D341Med (cell line): Measurements from ENCODE around the gene FAAP20.

Experiments
- DNase-seq: peaks from one replicate; pipeline ENCODE4 v3.0.0; 2012; ENCODE audit warnings: low spot score

FAAP20 gene, protein sequence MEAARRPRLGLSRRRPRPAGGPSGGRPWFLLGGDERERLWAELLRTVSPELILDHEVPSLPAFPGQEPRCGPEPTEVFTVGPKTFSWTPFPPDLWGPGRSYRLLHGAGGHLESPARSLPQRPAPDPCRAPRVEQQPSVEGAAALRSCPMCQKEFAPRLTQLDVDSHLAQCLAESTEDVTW

GRCh38 chr1:2194319-2194897 is at the start of gene FAAP20:
Gene FAAP20, minus strand, starts transcription at chr1:2194772. Its CDS starts 23 bp downstream, at chr1:2194749.
- peak; percentile 90 for DNase-seq

GRCh38 chr1:2242814-2243725 is 48.5 kb upstream of the FAAP20 start:
- no peak for DNase-seq

GRCh38 chr1:2241820-2242219 is 47.2 kb upstream of the FAAP20 start:
- DNase-seq: no peak

GRCh38 chr1:2240270-2241156 is 45.9 kb upstream of the FAAP20 start:
- no peak for DNase-seq

GRCh38 chr1:2239384-2239985 is 44.9 kb upstream of the FAAP20 start:
- no peak for DNase-seq

DNA sequence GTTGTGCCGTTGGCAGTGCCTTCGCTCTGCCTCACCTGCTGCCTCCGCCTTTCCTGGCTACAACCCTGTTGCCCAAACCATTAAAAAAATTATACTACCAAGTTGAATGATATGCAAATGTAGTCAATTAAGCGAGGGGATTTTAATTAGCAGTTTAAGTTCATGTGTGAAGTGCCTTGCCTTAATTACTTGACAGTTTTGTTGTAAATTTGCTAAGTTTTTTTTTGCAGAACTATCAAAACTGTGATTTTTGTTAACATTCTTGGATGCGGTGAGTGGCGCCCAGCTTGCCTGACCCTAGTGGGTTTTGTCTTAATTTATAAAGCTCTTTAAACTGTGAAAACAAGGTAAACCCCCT is 44.4 kb upstream of the FAAP20 start:
- DNase-seq: no peak

DNA sequence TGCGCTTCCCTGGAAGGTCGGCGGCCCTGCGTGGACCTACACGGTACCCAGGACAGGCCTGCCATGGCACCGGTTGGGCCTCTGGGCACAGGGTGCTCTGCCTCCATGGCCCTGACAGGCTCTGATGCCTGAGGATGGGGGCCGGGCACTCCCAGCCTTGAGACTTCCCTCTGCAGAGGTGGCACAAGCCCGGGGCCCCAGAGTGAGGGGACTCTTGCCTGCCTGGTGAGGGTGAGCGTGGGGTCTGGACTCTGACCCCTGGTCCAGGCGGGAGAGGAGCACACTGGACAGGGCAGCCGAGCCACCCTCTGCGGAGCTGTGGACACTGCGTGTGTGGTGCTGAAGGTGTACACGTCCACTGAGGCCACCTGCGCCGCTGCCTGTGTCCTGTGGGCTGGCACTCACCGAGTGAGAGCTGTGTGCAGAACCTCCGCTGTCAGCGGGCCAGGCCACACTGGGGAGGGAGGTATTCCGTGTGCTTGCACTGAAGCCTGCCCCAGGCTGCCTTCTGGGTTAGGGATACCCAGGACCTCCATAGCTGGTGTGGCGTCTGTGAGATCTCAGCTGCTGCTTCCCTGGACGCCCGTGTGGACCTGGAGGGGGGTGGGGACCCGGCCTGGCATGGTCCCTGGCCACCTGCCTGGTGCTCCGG is 43.9 kb upstream of the FAAP20 start:
- no peak for DNase-seq

GRCh38 chr1:2237773-2238172 is 43.2 kb upstream of the FAAP20 start:
- no peak for DNase-seq

GRCh38 chr1:2236695-2237677 is 42.4 kb upstream of the FAAP20 start:
- DNase-seq: no peak

- DNase-seq: no peak
These were observed 40.9 kb upstream of the FAAP20 start for GRCh38 chr1:2235300-2235998.

- DNase-seq: no peak
These were observed 40.2 kb upstream of the FAAP20 start for GRCh38 chr1:2234762-2235113.

DNA sequence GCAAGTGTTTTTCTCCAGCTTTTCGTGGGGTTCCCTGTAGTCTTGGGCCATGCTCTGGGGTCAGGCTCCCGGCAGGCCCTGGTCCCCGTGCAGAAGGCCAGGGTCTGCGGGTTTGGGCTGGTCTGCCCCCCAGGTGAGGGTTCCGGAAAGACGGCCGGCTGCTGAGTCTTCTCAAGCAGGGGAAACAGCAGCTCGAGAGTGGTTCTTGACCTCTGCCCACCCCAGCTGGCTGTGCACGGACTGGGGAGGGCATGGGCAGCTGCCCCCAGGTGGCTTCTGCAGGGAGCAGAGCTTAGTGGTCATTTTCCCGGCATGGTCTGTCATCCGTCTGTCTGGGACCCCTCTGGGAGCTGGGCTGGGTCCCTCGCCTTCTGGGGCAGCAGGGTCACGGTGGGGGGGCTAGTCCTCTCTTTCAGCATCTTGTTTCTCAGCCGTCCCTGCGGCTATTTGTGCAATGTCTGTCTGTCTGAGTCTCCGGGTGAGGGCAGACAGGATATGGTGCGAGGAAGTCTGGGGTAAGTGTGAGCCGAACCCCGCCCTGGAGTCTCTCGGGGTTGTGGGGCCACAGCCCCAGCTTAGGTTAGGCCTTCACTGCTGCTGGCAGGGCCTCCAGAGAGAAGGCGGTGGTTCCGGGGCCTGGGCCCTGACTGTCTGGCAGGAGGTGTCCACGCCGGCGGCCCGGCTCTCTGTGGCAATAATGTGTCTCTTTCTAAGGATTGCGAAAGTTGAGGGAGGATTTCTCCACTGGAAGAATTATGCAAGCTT is 39.6 kb upstream of the FAAP20 start:
- DNase-seq: no peak

GRCh38 chr1:2233468-2233867 is 38.9 kb upstream of the FAAP20 start:
- DNase-seq: no peak

GRCh38 chr1:2232916-2233438 is 38.4 kb upstream of the FAAP20 start:
- no peak for DNase-seq

- DNase-seq: no peak
These were observed 37.8 kb upstream of the FAAP20 start for GRCh38 chr1:2232255-2232915.

- DNase-seq: peak; percentile 70
These were observed 37.1 kb upstream of the FAAP20 start for GRCh38 chr1:2231532-2232254.
